Lung (tissue), 12 donors: ENCODE measurements around the gene PALLD. TPM values are rescaled to one million over a fixed set of nuclear protein-coding genes. Genes with fewer than 3 reads are reported as not detected.

Experiments used
- ATAC-seq: fragments of 200-7000 bp; cut with Tn5 transposase; one replicate; pipeline ENCODE4 v1.9.1; 2020; ENCODE audit warnings: moderate number of reproducible peaks; ENCODE audit not compliant: insufficient read depth, low FRiP score
- DNase-seq, 3 donors: peaks; one replicate each; pipeline ENCODE4 v3.0.0-alpha.2; 2013 to 2017
- H3K27ac ChIP-seq, 2 donors: one replicate each; pipeline ENCODE4 v1.5.1; 2013; ENCODE audit warnings: mild to moderate bottlenecking in 2 of 2, moderate library complexity in 2 of 2, control low read depth in 1 of 2, inconsistent platforms in 1 of 2, low read depth in 1 of 2, low read length in 1 of 2
- H3K27me3 ChIP-seq, 3 donors: one replicate each; pipeline ENCODE4 v1.5.1; 2013; ENCODE audit warnings: low read length in 2 of 3; ENCODE audit not compliant: control insufficient read depth in 3 of 3, insufficient read depth in 3 of 3
- H3K36me3 ChIP-seq, 4 donors: one replicate each; pipeline ENCODE4 v1.5.1; 2013; ENCODE audit warnings: low read length in 4 of 4, mild to moderate bottlenecking in 1 of 4, moderate library complexity in 1 of 4; ENCODE audit not compliant: control insufficient read depth in 4 of 4, insufficient read depth in 4 of 4
- H3K4me1 ChIP-seq, 5 donors: one replicate each; pipeline ENCODE4 v1.5.1; 2013; ENCODE audit warnings: low read length in 5 of 5, mild to moderate bottlenecking in 2 of 5, moderate library complexity in 1 of 5; ENCODE audit not compliant: control insufficient read depth in 5 of 5, insufficient read depth in 5 of 5
- H3K4me3 ChIP-seq: one replicate; pipeline ENCODE4 v1.5.1; 2013; ENCODE audit warnings: mild to moderate bottlenecking, control low read depth, moderate library complexity
- H3K9ac ChIP-seq, 2 donors: one replicate each; pipeline ENCODE4 v1.5.1; 2013; ENCODE audit warnings: low read length in 2 of 2, control low read depth in 1 of 2; ENCODE audit not compliant: insufficient read depth in 1 of 2
- H3K9me3 ChIP-seq, 4 donors: one replicate each; pipeline ENCODE4 v1.5.1; 2013; ENCODE audit warnings: low read length in 3 of 4, mild to moderate bottlenecking in 1 of 4, moderate library complexity in 1 of 4; ENCODE audit not compliant: control insufficient read depth in 4 of 4, insufficient read depth in 3 of 4
- CTCF ChIP-seq: IDR thresholded peaks from 2 replicates; pipeline ENCODE4 v1.5.1; 2012; ENCODE audit warnings: mild to moderate bottlenecking; ENCODE audit errors: control extremely low read depth, extremely low read depth
- WGBS, 2 donors: extraction: QIAGEN DNeasy Blood & Tissue Kit; methylation state at CpG; one replicate each; pipeline ENCODE4 v1.1.7; 2013; 5-methylcytosine and 5-hydroxymethylcytosine counted together
- polyA plus RNA-seq, 2 donors: library from polyadenylated mRNA; stranded (reverse); fragments of 200-250 nt; gene quantifications; one replicate each; pipeline ENCODE4 v1.2.1, GENCODE V29; 2013
- total RNA-seq, 2 donors: library from RNA; depleted of rRNA in 1 of 2; stranded (reverse); fragments of >200 nt in 1 of 2; gene quantifications; one replicate each; pipeline ENCODE4 v1.2.1, GENCODE V29; 2014 to 2021
- donor health status: control.
- donor health status: control.
- donor health status: Bipolar disorder and iron deficiency.
- donor health status: healthy.
- donor health status: DM: yes; HTN: yes; CAD: no.

The PALLD gene
- total and polyA plus RNA-seq, 4 donors: 20.7 to 139 (median 63.0) TPM

GRCh38 chr4:168610911-168611530, 114.2 kb downstream of the PALLD start:
- Histone ChIP-seq H3K4me3 (no peak overlapping the region), H3K36me3 (no peaks in the 10 kb centered on the region), H3K9me3 (no peaks in the 10 kb centered on the region), H3K4me1 (peaks cover 0 to 19% (median 0%) of the 10 kb centered on the region in 5 donors), H3K27ac (no peak overlapping the region), H3K9ac (no peak overlapping the region), H3K27me3 (no peaks in the 10 kb centered on the region)
- no peak for DNase-seq
- no peak for TF ChIP-seq CTCF
- no peak for ATAC-seq
- WGBS, 2 donors: 41 to 50% methylated on average over 6 of the region's 6 CpGs

GRCh38 chr4:168612450-168613135, 115.7 kb downstream of the PALLD start:
- Histone ChIP-seq H3K4me3 (no peak overlapping the region), H3K36me3 (no peaks in the 10 kb centered on the region), H3K9ac (no peak overlapping the region), H3K27ac (no peak overlapping the region), H3K27me3 (no peaks in the 10 kb centered on the region), H3K9me3 (no peaks in the 10 kb centered on the region), H3K4me1 (peaks cover 0 to 16% (median 0%) of the 10 kb centered on the region in 5 donors)
- DNase-seq: no peak
- ATAC-seq: no peak
- TF ChIP-seq CTCF: no peak
- 79 to 90% methylated on average over 4 of the region's 4 CpGs for WGBS, 2 donors

- H3K4me3 ChIP-seq: no peak overlapping the region
- TF ChIP-seq CTCF: no peak
- no peaks in the 10 kb centered on the region for H3K36me3 ChIP-seq
- peaks cover 0 to 16% (median 0%) of the 10 kb centered on the region in 5 donors for H3K4me1 ChIP-seq
- no peak overlapping the region for H3K9ac ChIP-seq
- H3K27ac ChIP-seq: peak overlapping the region in 1 of 2 donors; percentile 13
- H3K9me3 ChIP-seq: no peaks in the 10 kb centered on the region
- DNase-seq (peak in 1 of 3 donors; percentile 34), ATAC-seq (no peak)
- no peaks in the 10 kb centered on the region for H3K27me3 ChIP-seq
- WGBS, 2 donors: 89 to 95% methylated on average over 5 of the region's 5 CpGs
Observed at GRCh38 chr4:168613869-168614268, 117.0 kb downstream of the PALLD start.
